Measurements from ENCODE around the gene TET1. TPM values are rescaled to one million over a fixed set of nuclear protein-coding genes. Genes with fewer than 3 reads are reported as not detected.
A peak's percentile ranks its signal among the peaks of the same experiment; 100 is the strongest.
"Not testable (repeated sequence)": the region's sequence is repeated elsewhere in the genome, so short reads cannot be mapped to it uniquely, and the experiment has no call there.

TET1 gene
- total RNA-seq, 1 donor from 2014 or later = 0.52 TPM

DNA sequence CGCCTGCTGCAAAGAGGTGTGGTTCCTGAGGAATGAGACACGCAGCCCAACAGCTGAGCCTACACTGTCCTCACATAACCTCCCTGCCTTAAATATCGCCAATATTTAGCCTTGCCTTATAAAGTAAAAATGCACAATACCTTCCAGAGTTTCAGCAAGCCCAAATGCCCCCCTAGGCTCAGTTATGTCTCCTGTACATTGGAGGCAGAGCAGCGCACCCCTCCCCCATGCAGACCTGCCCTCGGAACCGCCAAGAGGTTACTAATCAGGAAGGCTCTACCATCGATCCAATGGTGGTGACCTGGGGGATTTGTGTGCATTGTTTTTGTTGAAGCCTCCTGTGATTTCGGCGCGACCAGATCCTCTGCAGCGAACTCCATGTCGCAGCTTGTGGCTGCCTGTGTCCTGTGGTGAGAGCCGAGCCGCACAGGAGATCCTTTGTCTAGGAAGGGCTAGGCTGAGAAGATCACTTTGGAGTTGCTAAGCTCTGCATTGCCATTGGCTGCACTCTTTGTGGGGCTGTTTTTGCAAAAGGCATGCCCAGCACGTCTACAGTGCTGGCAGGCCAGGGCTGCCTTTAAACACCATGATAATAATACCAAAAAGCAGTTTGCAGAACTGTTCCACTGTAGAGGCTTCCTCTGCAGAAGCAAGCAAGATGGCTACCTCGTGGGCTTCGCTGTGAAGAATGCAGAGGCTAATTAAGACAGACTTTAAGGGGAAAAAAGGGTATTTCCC, 40.1 kb downstream of the TET1 start:
- peak overlapping the region; percentile 59 for H3K4me3 ChIP-seq (ENCODE audit: low read depth, low read length)
- DNase-seq (ENCODE audit: low read depth) = peak; percentile 18
- TF ChIP-seq, protein P1, sequence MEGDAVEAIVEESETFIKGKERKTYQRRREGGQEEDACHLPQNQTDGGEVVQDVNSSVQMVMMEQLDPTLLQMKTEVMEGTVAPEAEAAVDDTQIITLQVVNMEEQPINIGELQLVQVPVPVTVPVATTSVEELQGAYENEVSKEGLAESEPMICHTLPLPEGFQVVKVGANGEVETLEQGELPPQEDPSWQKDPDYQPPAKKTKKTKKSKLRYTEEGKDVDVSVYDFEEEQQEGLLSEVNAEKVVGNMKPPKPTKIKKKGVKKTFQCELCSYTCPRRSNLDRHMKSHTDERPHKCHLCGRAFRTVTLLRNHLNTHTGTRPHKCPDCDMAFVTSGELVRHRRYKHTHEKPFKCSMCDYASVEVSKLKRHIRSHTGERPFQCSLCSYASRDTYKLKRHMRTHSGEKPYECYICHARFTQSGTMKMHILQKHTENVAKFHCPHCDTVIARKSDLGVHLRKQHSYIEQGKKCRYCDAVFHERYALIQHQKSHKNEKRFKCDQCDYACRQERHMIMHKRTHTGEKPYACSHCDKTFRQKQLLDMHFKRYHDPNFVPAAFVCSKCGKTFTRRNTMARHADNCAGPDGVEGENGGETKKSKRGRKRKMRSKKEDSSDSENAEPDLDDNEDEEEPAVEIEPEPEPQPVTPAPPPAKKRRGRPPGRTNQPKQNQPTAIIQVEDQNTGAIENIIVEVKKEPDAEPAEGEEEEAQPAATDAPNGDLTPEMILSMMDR (conservative IDR thresholded peaks at IDR 0.05; ENCODE audit: low read depth, low read length) = no peak

DNA sequence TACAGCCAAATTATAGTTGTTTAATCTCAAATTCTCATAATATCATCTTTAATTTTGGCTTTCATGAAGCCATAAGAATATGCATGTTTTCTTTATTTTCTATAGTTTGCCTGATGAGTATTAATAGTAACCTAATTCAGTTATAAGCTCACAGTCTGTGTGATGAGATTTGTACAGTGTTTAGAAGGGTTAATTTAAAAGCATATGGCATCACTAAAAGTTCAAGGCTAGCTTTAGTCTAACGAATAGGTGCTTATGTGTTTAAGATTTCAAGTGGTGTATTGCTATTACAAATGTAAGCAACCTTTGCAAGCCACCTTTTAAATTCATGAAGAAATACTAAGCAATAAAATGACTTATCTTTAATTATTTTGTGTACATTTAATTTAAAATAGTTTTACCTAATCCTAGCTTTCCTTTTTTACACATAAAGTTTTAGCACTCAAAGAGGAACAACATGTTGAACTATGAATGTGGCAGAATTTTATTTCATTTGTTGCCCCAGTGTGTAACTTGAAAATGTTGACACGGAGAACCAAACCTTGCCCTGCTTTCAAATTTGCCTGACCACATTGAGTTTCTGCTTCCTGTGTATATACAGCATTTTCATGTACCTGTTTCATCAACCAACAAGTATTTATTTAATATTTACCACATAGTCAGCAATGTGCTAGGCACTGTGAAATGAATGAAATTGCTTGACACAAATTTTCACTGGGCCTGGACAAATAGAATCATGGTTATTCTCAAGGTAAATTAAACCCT, 41.5 kb downstream of the TET1 start:
- H3K4me3 ChIP-seq (ENCODE audit: low read depth, low read length) = no peak overlapping the region
- no peak for DNase-seq (ENCODE audit: low read depth)
- TF ChIP-seq, protein P1 (conservative IDR thresholded peaks at IDR 0.05; ENCODE audit: low read depth, low read length) = no peak

DNA sequence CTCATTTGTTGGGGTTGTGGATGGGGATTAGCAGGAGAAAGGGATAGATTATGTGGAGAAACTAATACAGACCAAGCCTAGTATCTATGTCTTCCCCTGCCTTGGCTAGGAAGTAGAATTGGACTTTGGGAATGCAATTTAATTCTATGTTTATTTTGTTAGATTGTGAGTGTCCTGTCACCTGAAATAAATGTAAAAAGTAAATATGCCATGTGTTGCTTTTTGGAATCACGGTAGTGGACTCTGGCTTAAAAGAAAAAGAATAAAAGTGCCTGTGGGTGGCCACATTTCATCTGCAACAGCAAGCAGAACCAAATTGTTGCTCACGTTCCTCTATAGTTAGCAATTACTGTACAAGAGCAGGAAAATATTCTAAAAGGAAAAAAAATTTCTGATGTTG, 42.3 kb downstream of the TET1 start:
- no peak for DNase-seq (ENCODE audit: low read depth)
- H3K4me3 ChIP-seq (ENCODE audit: low read depth, low read length) = no peak overlapping the region
- TF ChIP-seq, protein P1 (conservative IDR thresholded peaks at IDR 0.05; ENCODE audit: low read depth, low read length) = no peak

DNA sequence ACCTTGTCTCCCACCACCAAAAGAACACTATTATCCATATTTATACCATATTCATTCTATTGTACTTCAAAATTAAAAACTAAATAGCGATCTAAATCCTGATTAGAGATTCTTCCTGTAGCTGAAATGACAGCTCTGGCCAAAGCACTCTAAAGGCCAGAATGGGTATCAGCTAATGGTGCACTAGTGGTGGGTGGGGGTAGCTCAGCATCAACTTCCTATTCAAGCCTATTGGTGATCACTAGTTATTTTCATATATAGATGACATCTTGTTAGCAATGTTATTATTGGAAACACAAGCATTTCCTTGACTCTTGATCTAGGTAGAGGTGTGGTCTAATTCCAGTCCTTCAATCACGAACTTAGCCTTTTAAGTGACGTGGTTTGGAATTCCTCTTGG, 43.6 kb downstream of the TET1 start:
- no peak overlapping the region for H3K4me3 ChIP-seq (ENCODE audit: low read depth, low read length)
- TF ChIP-seq, protein P1 (conservative IDR thresholded peaks at IDR 0.05; ENCODE audit: low read depth, low read length) = no peak
- DNase-seq (ENCODE audit: low read depth) = no peak

DNA sequence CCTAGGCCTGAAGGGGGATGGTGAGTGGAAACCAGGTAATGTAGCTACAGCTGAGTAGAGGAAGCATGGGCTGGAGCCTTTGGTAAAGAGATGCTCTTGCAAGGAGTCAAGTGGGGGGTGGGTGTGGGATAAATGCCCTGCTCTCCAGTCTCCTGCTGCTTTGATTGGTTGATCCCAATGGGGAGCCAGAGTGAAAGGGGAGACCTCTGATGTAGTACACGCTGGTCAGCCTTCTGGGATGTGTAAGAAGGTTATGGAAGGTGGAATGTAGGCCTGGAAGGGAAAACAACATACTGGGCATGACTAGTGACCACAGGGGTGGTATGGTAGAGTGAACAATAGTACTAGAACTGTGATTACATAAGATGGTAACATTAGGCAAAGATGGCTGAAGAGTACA, 44.3 kb downstream of the TET1 start:
- no peak overlapping the region for H3K4me3 ChIP-seq (ENCODE audit: low read depth, low read length)
- TF ChIP-seq, protein P1 (conservative IDR thresholded peaks at IDR 0.05; ENCODE audit: low read depth, low read length) = no peak
- no peak for DNase-seq (ENCODE audit: low read depth)

DNA sequence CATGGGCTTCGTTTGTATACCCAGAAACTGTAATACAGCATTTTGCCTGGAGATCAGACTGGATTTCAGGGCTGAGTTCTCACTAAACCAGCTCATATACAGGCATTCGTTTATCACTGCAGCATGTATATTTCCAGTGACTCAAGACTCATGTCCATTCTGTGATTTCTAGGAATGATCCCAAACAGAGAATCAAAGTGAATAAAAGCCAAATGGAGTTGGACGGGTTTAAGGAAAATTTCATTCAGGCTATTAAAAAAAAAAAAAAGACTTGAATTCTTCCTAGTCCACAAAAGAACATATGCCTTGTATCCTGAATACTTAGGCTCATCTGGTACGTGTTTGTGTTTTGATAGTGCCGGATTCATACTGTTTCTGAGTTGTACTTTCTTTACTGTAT, 46.8 kb downstream of the TET1 start:
- TF ChIP-seq, protein P1 (conservative IDR thresholded peaks at IDR 0.05; ENCODE audit: low read depth, low read length) = no peak
- H3K4me3 ChIP-seq (ENCODE audit: low read depth, low read length) = no peak overlapping the region
- no peak for DNase-seq (ENCODE audit: low read depth)

DNA sequence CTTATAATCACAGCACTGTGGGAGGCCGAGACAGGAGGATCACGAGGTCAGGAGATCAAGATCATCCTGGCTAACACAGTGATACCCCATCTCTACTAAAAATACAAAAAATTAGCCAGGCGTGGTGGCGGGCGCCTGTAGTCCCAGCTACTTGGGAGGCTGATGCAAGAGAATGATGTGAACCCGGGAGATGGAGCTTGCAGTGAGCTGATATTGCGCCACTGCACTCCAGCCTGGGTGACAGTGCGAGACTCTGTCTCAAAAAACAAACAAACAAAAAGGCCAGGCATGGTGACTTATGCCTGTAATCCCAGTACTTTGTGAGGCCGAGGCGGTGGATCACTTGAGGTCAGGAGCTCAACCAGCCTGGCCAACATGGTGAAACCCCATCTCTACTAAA, 49.9 kb downstream of the TET1 start:
- not testable (repeated sequence) for H3K4me3 ChIP-seq (ENCODE audit: low read depth, low read length); DNase-seq (ENCODE audit: low read depth)
